Cerebellar nuclear complex (tissue), 1 donor: ENCODE measurements around the gene HGFAC.
A peak's percentile ranks its signal among the peaks of the same experiment; 100 is the strongest.

Experiments
- DNase-seq, 2 experiments: peaks; one replicate each; lab custom pipeline; 2025; lab: John Stamatoyannopoulos, UW

The HGFAC gene

GRCh38 chr4:3441501-3442459, at the start of gene HGFAC:
Gene HGFAC, plus strand, starts transcription at chr4:3441968. Its CDS starts 34 bp downstream, at chr4:3442002.
- DNase-seq: no peak

- DNase-seq: no peak
Observed at GRCh38 chr4:3392321-3392720, 49.4 kb upstream of the HGFAC start.

GRCh38 chr4:3393171-3393570, 48.6 kb upstream of the HGFAC start:
- DNase-seq: no peak

- DNase-seq: no peak
Observed at GRCh38 chr4:3396600-3396999, 45.2 kb upstream of the HGFAC start.

- no peak for DNase-seq
Observed at GRCh38 chr4:3397128-3397527, 44.6 kb upstream of the HGFAC start.

GRCh38 chr4:3399277-3400194, 42.2 kb upstream of the HGFAC start:
- peak in 1 of 2 experiments; percentile 18 for DNase-seq

GRCh38 chr4:3401436-3402171, 40.2 kb upstream of the HGFAC start:
- DNase-seq: no peak

- DNase-seq: no peak
Observed at GRCh38 chr4:3402491-3403347, 39.0 kb upstream of the HGFAC start.

GRCh38 chr4:3403348-3403906, 38.3 kb upstream of the HGFAC start:
- no peak for DNase-seq

GRCh38 chr4:3404546-3404945, 37.2 kb upstream of the HGFAC start:
- DNase-seq: no peak

GRCh38 chr4:3405176-3405575, 36.6 kb upstream of the HGFAC start:
- DNase-seq: no peak

GRCh38 chr4:3406021-3406420, 35.7 kb upstream of the HGFAC start:
- no peak for DNase-seq

GRCh38 chr4:3406431-3406830, 35.3 kb upstream of the HGFAC start:
- no peak for DNase-seq

- no peak for DNase-seq
Observed at GRCh38 chr4:3407171-3407771, 34.5 kb upstream of the HGFAC start.

GRCh38 chr4:3407930-3408792, 33.6 kb upstream of the HGFAC start:
- DNase-seq: no peak

GRCh38 chr4:3408793-3409330, 32.9 kb upstream of the HGFAC start:
- DNase-seq: no peak

GRCh38 chr4:3409571-3410091, 32.1 kb upstream of the HGFAC start:
- DNase-seq: no peak

- no peak for DNase-seq
Observed at GRCh38 chr4:3410401-3411135, 31.2 kb upstream of the HGFAC start.
